ENCODE data around the gene COX18. TPM values are rescaled to one million over a fixed set of nuclear protein-coding genes. Genes with fewer than 3 reads are reported as not detected.

The COX18 gene
- total RNA-seq, 1 experiment from 2014 or later, result 26.9 TPM

GRCh38 chr4:73099143-73099542, 29.6 kb upstream of the COX18 start (continued):
- TF ChIP-seq ZNF512 (CRISPR knock-in tag; IDR thresholded peaks at IDR 0.05; ENCODE audit: borderline replicate concordance) (no peak), ELF4 (CRISPR knock-in tag; IDR thresholded peaks at IDR 0.05; ENCODE audit: low read depth) (no peak), ZNF416 (CRISPR knock-in tag; IDR thresholded peaks at IDR 0.05) (no peak), RORB (CRISPR knock-in tag; IDR thresholded peaks at IDR 0.05) (no peak), NR2C2 (CRISPR knock-in tag; IDR thresholded peaks at IDR 0.05) (no peak)

DNA sequence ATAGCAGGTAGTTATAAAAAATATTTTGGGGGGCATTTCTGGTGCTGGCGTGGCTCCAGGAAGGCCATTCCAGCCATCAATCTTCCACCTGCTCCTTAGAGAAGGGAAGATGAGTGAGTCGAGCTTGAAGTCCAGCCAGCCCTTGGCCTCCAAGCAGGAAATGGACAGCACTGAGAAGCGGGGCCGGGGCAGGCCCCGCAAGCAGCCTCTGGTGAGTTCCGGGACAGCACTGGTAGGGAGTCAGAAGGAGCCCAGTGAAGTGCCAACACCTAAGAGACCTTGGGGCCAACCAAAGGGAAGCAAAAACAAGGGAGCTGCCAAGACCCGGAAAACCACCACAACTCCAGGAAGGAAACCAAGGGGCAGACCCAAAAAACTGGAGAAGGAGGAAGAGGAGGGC, 29.2 kb upstream of the COX18 start:
- peaks cover 40% of the 10 kb centered on the region for H3K36me3 Mint-ChIP-seq

DNA sequence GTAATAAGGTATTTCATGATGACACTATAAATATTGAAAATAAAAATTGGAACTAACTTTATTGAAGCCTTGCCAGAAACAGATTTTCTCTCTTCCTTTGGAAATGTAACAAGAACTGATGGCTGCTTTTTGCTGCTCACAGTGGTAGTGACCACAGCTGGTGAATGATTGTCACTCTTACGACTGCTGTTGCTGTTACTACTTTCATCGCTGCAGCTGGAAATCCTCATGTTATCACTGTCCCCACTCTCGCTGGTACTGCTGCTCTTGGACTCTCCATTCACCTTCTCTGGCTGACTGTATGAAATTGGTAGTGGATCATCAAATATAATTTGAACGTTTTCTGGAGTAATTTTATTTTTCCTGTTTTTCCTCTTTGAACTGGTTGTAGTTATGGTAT, 28.5 kb upstream of the COX18 start:
- H3K4me3 Mint-ChIP-seq, result no peak overlapping the region
- H3K36me3 Mint-ChIP-seq, result peaks cover 40% of the 10 kb centered on the region
- H3K9me3 Mint-ChIP-seq, result no peaks in the 10 kb centered on the region
- DNase-seq (ENCODE audit: low spot score) (no peak), ATAC-seq (no peak)
- no peaks in the 10 kb centered on the region for H3K27me3 Mint-ChIP-seq (ENCODE audit: low read depth)
- POLR2A ChIA-PET, result no interaction called here
- TF ChIP-seq CREB1 (CRISPR knock-in tag; IDR thresholded peaks at IDR 0.05), result no peak
- TF ChIP-seq ZNF671 (CRISPR knock-in tag; IDR thresholded peaks at IDR 0.05), result no peak
- no peak for TF ChIP-seq ELF4 (CRISPR knock-in tag; IDR thresholded peaks at IDR 0.05; ENCODE audit: low read depth)
- TF ChIP-seq, protein P1, sequence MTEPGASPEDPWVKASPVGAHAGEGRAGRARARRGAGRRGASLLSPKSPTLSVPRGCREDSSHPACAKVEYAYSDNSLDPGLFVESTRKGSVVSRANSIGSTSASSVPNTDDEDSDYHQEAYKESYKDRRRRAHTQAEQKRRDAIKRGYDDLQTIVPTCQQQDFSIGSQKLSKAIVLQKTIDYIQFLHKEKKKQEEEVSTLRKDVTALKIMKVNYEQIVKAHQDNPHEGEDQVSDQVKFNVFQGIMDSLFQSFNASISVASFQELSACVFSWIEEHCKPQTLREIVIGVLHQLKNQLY (CRISPR knock-in tag; IDR thresholded peaks at IDR 0.05), result no peak
- TF ChIP-seq, protein P2, sequence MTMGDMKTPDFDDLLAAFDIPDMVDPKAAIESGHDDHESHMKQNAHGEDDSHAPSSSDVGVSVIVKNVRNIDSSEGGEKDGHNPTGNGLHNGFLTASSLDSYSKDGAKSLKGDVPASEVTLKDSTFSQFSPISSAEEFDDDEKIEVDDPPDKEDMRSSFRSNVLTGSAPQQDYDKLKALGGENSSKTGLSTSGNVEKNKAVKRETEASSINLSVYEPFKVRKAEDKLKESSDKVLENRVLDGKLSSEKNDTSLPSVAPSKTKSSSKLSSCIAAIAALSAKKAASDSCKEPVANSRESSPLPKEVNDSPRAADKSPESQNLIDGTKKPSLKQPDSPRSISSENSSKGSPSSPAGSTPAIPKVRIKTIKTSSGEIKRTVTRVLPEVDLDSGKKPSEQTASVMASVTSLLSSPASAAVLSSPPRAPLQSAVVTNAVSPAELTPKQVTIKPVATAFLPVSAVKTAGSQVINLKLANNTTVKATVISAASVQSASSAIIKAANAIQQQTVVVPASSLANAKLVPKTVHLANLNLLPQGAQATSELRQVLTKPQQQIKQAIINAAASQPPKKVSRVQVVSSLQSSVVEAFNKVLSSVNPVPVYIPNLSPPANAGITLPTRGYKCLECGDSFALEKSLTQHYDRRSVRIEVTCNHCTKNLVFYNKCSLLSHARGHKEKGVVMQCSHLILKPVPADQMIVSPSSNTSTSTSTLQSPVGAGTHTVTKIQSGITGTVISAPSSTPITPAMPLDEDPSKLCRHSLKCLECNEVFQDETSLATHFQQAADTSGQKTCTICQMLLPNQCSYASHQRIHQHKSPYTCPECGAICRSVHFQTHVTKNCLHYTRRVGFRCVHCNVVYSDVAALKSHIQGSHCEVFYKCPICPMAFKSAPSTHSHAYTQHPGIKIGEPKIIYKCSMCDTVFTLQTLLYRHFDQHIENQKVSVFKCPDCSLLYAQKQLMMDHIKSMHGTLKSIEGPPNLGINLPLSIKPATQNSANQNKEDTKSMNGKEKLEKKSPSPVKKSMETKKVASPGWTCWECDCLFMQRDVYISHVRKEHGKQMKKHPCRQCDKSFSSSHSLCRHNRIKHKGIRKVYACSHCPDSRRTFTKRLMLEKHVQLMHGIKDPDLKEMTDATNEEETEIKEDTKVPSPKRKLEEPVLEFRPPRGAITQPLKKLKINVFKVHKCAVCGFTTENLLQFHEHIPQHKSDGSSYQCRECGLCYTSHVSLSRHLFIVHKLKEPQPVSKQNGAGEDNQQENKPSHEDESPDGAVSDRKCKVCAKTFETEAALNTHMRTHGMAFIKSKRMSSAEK (CRISPR knock-in tag; IDR thresholded peaks at IDR 0.05; ENCODE audit: borderline replicate concordance), result no peak
- no peak for TF ChIP-seq RELA (CRISPR knock-in tag; IDR thresholded peaks at IDR 0.05; ENCODE audit: borderline replicate concordance)
- TF ChIP-seq ESRRA (CRISPR knock-in tag; IDR thresholded peaks at IDR 0.05; ENCODE audit: borderline replicate concordance), result no peak
- TF ChIP-seq NFATC4 (CRISPR knock-in tag; IDR thresholded peaks at IDR 0.05), result no peak
- H3K4me1 Mint-ChIP-seq, result no peaks in the 10 kb centered on the region
- H3K27ac Mint-ChIP-seq, result no peak overlapping the region
- CTCF ChIA-PET, result no interaction called here

More for the DNA sequence above, 29.2 kb upstream of the COX18 start:
- Mint-ChIP-seq H3K4me1 (no peaks in the 10 kb centered on the region), H3K4me3 (no peak overlapping the region), H3K9me3 (no peaks in the 10 kb centered on the region), H3K27me3 (ENCODE audit: low read depth) (no peaks in the 10 kb centered on the region), H3K27ac (no peak overlapping the region)
- ATAC-seq (no peak; the same call in 1 of the 2 replicates), DNase-seq (ENCODE audit: low spot score) (no peak)
- TF ChIP-seq KAT7 (CRISPR knock-in tag; IDR thresholded peaks at IDR 0.05; ENCODE audit: borderline replicate concordance), result no peak
- TF ChIP-seq ZNF232 (CRISPR knock-in tag; IDR thresholded peaks at IDR 0.05), result no peak
- TF ChIP-seq ATF3 (CRISPR knock-in tag; conservative IDR thresholded peaks at IDR 0.05), result no peak
- no peak for TF ChIP-seq GRHL2 (CRISPR knock-in tag; IDR thresholded peaks at IDR 0.05; ENCODE audit: insufficient replicate concordance, severe bottlenecking)
- no peak for TF ChIP-seq TEAD4 (CRISPR knock-in tag; IDR thresholded peaks at IDR 0.05)
- TF ChIP-seq, protein P3, sequence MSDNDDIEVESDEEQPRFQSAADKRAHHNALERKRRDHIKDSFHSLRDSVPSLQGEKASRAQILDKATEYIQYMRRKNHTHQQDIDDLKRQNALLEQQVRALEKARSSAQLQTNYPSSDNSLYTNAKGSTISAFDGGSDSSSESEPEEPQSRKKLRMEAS (CRISPR knock-in tag; IDR thresholded peaks at IDR 0.05), result no peak
- no peak for TF ChIP-seq TP53 (CRISPR knock-in tag; IDR thresholded peaks at IDR 0.05)
- TF ChIP-seq, protein P4, sequence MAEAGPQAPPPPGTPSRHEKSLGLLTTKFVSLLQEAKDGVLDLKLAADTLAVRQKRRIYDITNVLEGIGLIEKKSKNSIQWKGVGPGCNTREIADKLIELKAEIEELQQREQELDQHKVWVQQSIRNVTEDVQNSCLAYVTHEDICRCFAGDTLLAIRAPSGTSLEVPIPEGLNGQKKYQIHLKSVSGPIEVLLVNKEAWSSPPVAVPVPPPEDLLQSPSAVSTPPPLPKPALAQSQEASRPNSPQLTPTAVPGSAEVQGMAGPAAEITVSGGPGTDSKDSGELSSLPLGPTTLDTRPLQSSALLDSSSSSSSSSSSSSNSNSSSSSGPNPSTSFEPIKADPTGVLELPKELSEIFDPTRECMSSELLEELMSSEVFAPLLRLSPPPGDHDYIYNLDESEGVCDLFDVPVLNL (CRISPR knock-in tag; IDR thresholded peaks at IDR 0.05; ENCODE audit: borderline replicate concordance, low read depth), result no peak
- TF ChIP-seq JAZF1 (CRISPR knock-in tag; IDR thresholded peaks at IDR 0.05), result no peak
- TF ChIP-seq TCF7 (CRISPR knock-in tag; IDR thresholded peaks at IDR 0.05; ENCODE audit: low read depth), result no peak
- TF ChIP-seq, protein P1 (CRISPR knock-in tag; IDR thresholded peaks at IDR 0.05), result no peak
- POLR2A ChIA-PET, result no interaction called here
- CTCF ChIA-PET, result no interaction called here

All from WTC11 (cell line).